ENCODE results near the gene COX14.

DNA sequence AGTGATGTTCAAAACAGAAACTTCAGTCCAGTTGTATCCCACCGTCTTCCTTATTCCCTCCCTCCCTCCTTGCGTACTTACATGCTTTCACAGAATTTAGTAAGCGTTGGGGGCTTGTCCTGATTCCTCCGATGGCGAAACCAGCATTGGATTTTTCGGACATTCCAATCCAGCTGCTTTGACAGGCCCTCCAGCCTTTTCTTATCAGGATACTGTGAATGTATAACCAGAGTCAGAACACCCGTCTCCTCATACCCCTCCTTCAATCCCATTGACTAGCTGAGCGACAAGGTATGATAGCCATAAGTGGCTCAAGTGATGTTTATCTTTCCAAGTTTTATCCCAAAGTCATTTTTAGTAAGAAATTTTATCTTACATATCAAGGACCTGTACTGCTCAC lies 31.0 kb downstream of the COX14 start:
- TF ChIP-seq, protein P1, sequence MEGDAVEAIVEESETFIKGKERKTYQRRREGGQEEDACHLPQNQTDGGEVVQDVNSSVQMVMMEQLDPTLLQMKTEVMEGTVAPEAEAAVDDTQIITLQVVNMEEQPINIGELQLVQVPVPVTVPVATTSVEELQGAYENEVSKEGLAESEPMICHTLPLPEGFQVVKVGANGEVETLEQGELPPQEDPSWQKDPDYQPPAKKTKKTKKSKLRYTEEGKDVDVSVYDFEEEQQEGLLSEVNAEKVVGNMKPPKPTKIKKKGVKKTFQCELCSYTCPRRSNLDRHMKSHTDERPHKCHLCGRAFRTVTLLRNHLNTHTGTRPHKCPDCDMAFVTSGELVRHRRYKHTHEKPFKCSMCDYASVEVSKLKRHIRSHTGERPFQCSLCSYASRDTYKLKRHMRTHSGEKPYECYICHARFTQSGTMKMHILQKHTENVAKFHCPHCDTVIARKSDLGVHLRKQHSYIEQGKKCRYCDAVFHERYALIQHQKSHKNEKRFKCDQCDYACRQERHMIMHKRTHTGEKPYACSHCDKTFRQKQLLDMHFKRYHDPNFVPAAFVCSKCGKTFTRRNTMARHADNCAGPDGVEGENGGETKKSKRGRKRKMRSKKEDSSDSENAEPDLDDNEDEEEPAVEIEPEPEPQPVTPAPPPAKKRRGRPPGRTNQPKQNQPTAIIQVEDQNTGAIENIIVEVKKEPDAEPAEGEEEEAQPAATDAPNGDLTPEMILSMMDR (IDR thresholded peaks at IDR 0.05): no peak
- TF ChIP-seq POLR2AphosphoS5 (IDR thresholded peaks at IDR 0.05) (no peak), POLR2A (IDR thresholded peaks at IDR 0.05) (no peak)

Measured in transverse colon (tissue), 4 donors.